ENCODE measurements around the gene TRMT10C. TPM values are rescaled to one million over a fixed set of nuclear protein-coding genes. Genes with fewer than 3 reads are reported as not detected.
"Not testable (repeated sequence)": the region's sequence is repeated elsewhere in the genome, so short reads cannot be mapped to it uniquely, and the experiment has no call there.

TRMT10C gene
- total RNA-seq, 1 experiment from 2014 or later = 47.6 TPM

DNA sequence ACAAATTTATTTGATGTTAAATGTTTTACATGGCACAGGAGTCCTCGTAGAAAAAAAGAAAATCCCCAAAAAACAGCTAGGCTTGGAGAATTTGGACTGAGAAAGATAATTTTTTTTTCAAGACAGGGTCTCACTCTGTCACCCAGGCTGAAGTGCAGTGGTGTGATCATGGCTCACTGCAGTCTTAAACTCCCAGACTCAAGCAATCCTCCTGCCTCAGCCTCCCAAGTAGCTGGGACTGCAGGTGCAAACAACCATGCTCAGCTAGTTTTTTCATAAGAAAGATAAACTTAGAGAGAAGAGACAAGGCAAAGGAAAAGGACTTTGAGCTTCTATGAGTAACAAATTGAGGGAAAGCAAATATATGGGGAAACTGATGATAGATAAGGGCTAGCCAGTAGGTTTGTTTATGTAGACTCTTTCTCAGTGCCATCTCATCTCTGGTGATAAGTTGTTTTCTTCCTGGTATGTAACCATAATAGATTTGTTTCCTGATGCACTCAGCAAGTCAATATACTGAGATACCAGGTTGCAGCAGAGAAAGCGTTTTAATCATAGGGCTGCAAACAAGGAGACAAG lies 13.1 kb upstream of the TRMT10C start:
- no peak for DNase-seq (ENCODE audit: low read depth)

GRCh38 chr3:101549473-101549872 lies 12.2 kb upstream of the TRMT10C start:
- no peak for DNase-seq (ENCODE audit: low read depth)

GRCh38 chr3:101551359-101552081 lies 10.1 kb upstream of the TRMT10C start:
- DNase-seq (ENCODE audit: low read depth) = not testable (repeated sequence)

GRCh38 chr3:101553381-101553780 lies 8.3 kb upstream of the TRMT10C start:
- DNase-seq (ENCODE audit: low read depth) = not testable (repeated sequence)

GRCh38 chr3:101556064-101556463 lies 5.6 kb upstream of the TRMT10C start:
- no peak for DNase-seq (ENCODE audit: low read depth)

GRCh38 chr3:101567528-101568317 lies 6.1 kb downstream of the TRMT10C start:
- DNase-seq (ENCODE audit: low read depth) = no peak

- DNase-seq (ENCODE audit: low read depth) = peak; percentile 15
These were observed 9.6 kb downstream of the TRMT10C start for GRCh38 chr3:101571028-101571895.

- DNase-seq (ENCODE audit: low read depth) = peak; percentile 98
These were observed 12.1 kb downstream of the TRMT10C start, which contains the start of gene PCNP for GRCh38 chr3:101573449-101574387. Gene PCNP, plus strand, starts transcription at chr3:101574180. Its CDS starts 36 bp downstream, at chr3:101574216.

DNA sequence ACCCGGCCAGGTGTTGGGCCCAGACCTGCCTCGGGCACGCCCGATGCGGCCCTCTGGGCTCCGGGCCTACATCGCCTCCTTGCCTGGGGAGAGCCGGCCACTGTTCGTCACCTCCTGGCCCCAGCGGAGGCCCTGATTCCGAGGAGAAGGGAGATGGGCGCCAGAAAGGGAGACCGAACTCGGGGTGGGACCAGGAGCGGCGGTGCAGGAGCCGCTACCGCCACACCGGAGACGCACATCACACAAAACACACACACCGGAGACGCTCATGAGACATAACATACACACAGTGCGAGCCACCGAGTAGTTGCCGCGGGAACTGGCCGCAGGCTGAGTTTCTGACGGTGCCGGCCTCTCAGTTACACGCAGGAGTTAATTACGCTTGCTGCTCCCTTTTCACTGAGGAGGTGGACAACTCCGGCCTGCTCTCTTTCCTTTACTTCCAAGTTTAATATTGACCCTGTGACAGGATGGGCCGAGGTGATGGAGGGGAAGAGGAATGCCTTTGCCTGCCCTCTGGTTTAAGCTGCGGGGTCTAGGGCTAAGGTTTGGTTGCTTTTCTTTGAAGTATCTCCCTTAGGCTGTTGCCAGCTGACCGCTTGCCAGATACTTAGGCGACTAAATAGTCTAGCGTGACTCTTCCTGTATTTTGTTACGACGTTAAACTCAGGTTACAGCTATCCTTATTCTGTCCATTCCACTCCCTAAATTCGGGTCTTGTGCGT lies 12.9 kb downstream of the TRMT10C start:
- peak; percentile 55 for DNase-seq (ENCODE audit: low read depth)

DNA sequence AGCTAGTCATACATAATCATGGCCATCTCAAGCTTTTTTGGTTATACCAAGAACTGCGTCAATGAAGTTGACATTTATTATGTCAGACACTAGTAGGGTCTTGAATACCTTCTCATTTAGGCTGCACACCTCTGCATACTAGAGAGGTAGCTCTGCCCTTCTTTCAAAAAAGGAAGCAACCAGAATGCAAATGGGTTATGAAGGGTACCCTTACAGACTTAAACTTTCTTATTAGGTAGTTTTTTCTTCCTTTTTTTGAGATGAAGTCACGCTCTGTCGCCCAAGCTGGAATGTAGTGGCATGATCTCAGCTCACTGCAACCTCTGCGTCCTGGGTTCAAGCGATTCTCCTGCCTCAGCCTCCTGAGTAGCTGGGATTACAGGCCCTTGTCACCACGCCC lies 15.6 kb downstream of the TRMT10C start:
- DNase-seq (ENCODE audit: low read depth) = no peak

GRCh38 chr3:101588616-101589015 lies 26.9 kb downstream of the TRMT10C start:
- no peak for DNase-seq (ENCODE audit: low read depth)

GRCh38 chr3:101591071-101591470 lies 29.4 kb downstream of the TRMT10C start:
- DNase-seq (ENCODE audit: low read depth) = no peak

DNA sequence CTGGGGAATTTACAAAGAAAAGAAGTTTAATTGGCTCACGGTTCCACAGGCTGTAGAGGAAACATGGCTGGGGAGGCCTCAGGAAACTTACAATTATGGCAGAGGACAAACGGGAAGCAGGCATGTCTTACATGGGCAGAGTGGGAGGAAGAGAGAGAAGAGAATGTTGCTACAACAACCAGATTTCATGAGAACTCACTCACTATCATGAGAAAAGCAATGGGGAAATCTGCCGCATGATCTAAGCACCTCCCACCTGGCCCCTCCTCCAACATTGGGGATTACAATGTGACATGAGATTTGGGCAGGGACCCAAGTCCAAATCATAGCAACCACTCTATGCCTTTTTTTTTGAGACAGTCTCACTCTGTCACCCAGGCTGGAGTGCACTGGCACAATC lies 41.1 kb downstream of the TRMT10C start:
- no peak for DNase-seq (ENCODE audit: low read depth)

- no peak for DNase-seq (ENCODE audit: low read depth)
These were observed 41.5 kb downstream of the TRMT10C start for GRCh38 chr3:101603184-101603583.

DNA sequence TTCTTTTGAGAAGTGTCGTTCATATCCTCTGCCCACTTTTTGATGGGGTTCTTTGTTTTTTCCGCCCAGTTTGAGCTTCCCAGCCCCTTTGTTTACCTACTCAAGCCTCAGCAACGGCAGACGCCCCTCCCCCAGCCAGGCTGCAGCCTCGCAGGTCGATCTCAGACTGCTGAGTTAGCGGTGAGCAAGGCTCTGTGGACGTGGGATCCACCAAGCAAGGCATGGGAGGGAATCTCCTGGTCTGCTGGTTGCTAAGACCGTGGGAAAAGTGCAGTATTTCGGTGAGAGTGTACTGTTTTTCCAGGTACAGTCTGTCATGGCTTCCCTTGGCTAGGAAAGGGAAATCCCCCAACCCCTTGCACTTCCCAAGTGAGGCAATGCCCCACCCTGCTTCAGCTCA lies 43.7 kb downstream of the TRMT10C start:
- not testable (repeated sequence) for DNase-seq (ENCODE audit: low read depth)

- DNase-seq (ENCODE audit: low read depth) = no peak
These were observed 49.4 kb downstream of the TRMT10C start for GRCh38 chr3:101611023-101611422.

DNA sequence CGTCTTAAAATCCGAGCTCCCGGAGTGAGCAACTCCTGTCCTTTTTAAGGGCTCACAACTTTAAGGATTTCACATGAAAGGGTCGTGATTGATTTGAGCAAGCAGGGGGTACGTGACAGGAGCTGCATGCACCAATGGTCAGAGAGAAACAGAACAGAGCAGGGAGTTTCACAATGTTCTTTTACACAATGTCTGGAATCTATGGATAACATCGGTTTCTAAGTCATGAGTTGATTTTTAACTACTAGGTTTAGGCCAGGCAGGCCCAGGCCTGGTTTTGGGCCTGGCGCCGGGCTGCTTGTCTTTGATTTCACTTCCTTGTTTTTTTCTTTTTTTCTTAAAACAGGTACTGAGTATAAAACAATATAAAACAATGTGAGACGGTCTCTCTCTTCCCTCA lies 51.3 kb downstream of the TRMT10C start:
- not testable (repeated sequence) for DNase-seq (ENCODE audit: low read depth)

DNA sequence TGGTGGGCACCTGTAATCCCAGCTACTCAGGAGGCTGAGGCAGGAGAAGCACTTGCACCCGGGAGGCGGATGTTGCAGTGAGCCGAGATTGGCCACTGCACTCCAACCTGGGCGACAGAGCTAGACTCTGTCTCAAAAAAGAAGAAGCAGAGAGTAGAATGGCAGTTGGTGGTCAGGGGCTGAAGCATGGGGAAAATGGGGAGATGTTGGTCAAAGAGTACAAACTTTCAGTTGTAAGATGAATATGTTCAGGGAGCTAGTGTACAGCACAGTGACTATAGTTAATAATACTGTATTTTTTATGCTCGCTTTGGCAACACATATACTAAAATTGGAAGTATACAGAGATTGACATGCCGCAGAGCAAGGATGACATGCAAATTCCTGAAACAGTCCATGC lies 53.9 kb downstream of the TRMT10C start:
- DNase-seq (ENCODE audit: low read depth) = no peak
